Thyroid gland (tissue), 4 donors: ENCODE data around the gene FANCL.

Source experiments
- CTCF ChIP-seq, 6 experiments: fragments of 200-600 bp in 3 of 6; fragments of 450-650 bp in 3 of 6; sonication (generic) in 3 of 6; IDR thresholded peaks; one replicate each; pipeline ENCODE4 v1.5.1; 2016 to 2019; ENCODE audit warnings: antibody characterized with exemption in 6 of 6, mild to moderate bottlenecking in 2 of 6, inconsistent platforms in 1 of 6, moderate library complexity in 1 of 6
- POLR2A ChIP-seq, 2 donors: fragments of 450-650 bp; IDR thresholded peaks; one replicate each; pipeline ENCODE4 v1.6.1; 2017; ENCODE audit warnings: antibody characterized with exemption in 2 of 2, mild to moderate bottlenecking in 2 of 2, moderate library complexity in 1 of 2

GRCh38 chr2:58237741-58238140, 3.4 kb downstream of the FANCL start:
- TF ChIP-seq CTCF (IDR thresholded peaks at IDR 0.05) (no peak), POLR2A (IDR thresholded peaks at IDR 0.05) (no peak)
